Activated CD8-positive, alpha-beta memory T cell treated with anti-CD3 and anti-CD28 coated beads, Interleukin-2, amount 50 U/mL, for 24 hours (primary cell): ENCODE data around the gene SEMA6D.

Experiments
- DNase-seq: peaks from one replicate; pipeline ENCODE4 v3.0.0-alpha.2; 2020; ENCODE audit errors: extremely low read depth

Gene SEMA6D

GRCh38 chr15:47787875-47788274 is 70.6 kb downstream of the SEMA6D start:
- DNase-seq, result no peak

- no peak for DNase-seq
Measured at GRCh38 chr15:47788685-47789084, 71.4 kb downstream of the SEMA6D start.

- DNase-seq, result no peak
Measured at GRCh38 chr15:47791161-47791560, 73.9 kb downstream of the SEMA6D start.

GRCh38 chr15:47792231-47792630 is 74.9 kb downstream of the SEMA6D start:
- no peak for DNase-seq

- DNase-seq, result no peak
Measured at GRCh38 chr15:47794252-47794914, 77.1 kb downstream of the SEMA6D start.

GRCh38 chr15:47795864-47796263 is 78.6 kb downstream of the SEMA6D start:
- DNase-seq, result no peak

- DNase-seq, result no peak
Measured at GRCh38 chr15:47796339-47796738, 79.0 kb downstream of the SEMA6D start.

- DNase-seq, result no peak
Measured at GRCh38 chr15:47796830-47797229, 79.5 kb downstream of the SEMA6D start.

- no peak for DNase-seq
Measured at GRCh38 chr15:47801522-47801921, 84.2 kb downstream of the SEMA6D start.

GRCh38 chr15:47802216-47802615 is 84.9 kb downstream of the SEMA6D start:
- no peak for DNase-seq

GRCh38 chr15:47803767-47804166 is 86.5 kb downstream of the SEMA6D start:
- DNase-seq, result no peak

GRCh38 chr15:47804733-47805132 is 87.4 kb downstream of the SEMA6D start:
- DNase-seq, result no peak

- DNase-seq, result no peak
Measured at GRCh38 chr15:47806008-47806407, 88.7 kb downstream of the SEMA6D start.

- no peak for DNase-seq
Measured at GRCh38 chr15:47811172-47811571, 93.9 kb downstream of the SEMA6D start.

GRCh38 chr15:47812470-47812999 is 95.2 kb downstream of the SEMA6D start:
- no peak for DNase-seq

- no peak for DNase-seq
Measured at GRCh38 chr15:47813748-47814384, 96.6 kb downstream of the SEMA6D start.

GRCh38 chr15:47814620-47815019 is 97.3 kb downstream of the SEMA6D start:
- DNase-seq, result no peak

- DNase-seq, result no peak
Measured at GRCh38 chr15:47817969-47818548, 100.8 kb downstream of the SEMA6D start.

- DNase-seq, result no peak
Measured at GRCh38 chr15:47819158-47819557, 101.9 kb downstream of the SEMA6D start.

- no peak for DNase-seq
Measured at GRCh38 chr15:47820057-47820746, 102.9 kb downstream of the SEMA6D start.

- no peak for DNase-seq
Measured at GRCh38 chr15:47820747-47821319, 103.5 kb downstream of the SEMA6D start.

GRCh38 chr15:47822048-47822447 is 104.7 kb downstream of the SEMA6D start:
- no peak for DNase-seq
